Stimulated activated memory B cell treated with anti-CD40 and anti-IgM and Interleukin-4, amounts not matched to agents 10 μg/mL and 1 μg/mL and 100 μg/mL, for 72 hours (primary cell): Measurements from ENCODE around the gene SLC2A10.

Experiments used
- ATAC-seq: fragments of 150-1000 bp; cut with Tn5 transposase; 2 replicates; pipeline ENCODE4 v1.10.0; 2021
- H3K27ac Mint-ChIP-seq: one replicate; pipeline ENCODE4 v1.8.0; 2022; ENCODE audit warnings: mild to moderate bottlenecking, mixed read lengths
- H3K27me3 Mint-ChIP-seq: one replicate; pipeline ENCODE4 v1.8.0; 2022; ENCODE audit warnings: mixed read lengths
- H3K36me3 Mint-ChIP-seq: one replicate; pipeline ENCODE4 v1.8.0; 2022; ENCODE audit warnings: mixed read lengths
- H3K4me1 Mint-ChIP-seq: one replicate; pipeline ENCODE4 v1.8.0; 2022; ENCODE audit warnings: mixed read lengths
- H3K4me3 Mint-ChIP-seq: one replicate; pipeline ENCODE4 v1.8.0; 2022; ENCODE audit warnings: mild to moderate bottlenecking, moderate library complexity, mixed read lengths
- H3K9me3 Mint-ChIP-seq: one replicate; pipeline ENCODE4 v1.8.0; 2022; ENCODE audit warnings: mixed read lengths

SLC2A10 gene

DNA sequence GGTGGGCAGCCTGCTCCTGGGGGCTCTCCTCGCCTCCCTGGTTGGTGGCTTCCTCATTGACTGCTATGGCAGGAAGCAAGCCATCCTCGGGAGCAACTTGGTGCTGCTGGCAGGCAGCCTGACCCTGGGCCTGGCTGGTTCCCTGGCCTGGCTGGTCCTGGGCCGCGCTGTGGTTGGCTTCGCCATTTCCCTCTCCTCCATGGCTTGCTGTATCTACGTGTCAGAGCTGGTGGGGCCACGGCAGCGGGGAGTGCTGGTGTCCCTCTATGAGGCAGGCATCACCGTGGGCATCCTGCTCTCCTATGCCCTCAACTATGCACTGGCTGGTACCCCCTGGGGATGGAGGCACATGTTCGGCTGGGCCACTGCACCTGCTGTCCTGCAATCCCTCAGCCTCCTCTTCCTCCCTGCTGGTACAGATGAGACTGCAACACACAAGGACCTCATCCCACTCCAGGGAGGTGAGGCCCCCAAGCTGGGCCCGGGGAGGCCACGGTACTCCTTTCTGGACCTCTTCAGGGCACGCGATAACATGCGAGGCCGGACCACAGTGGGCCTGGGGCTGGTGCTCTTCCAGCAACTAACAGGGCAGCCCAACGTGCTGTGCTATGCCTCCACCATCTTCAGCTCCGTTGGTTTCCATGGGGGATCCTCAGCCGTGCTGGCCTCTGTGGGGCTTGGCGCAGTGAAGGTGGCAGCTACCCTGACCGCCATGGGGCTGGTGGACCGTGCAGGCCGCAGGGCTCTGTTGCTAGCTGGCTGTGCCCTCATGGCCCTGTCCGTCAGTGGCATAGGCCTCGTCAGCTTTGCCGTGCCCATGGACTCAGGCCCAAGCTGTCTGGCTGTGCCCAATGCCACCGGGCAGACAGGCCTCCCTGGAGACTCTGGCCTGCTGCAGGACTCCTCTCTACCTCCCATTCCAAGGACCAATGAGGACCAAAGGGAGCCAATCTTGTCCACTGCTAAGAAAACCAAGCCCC is 16.0 kb downstream of the SLC2A10 start:
- Mint-ChIP-seq H3K4me1 (no peaks in the 10 kb centered on the region), H3K36me3 (no peaks in the 10 kb centered on the region), H3K27ac (no peak overlapping the region), H3K4me3 (no peak overlapping the region), H3K27me3 (peaks cover 9% of the 10 kb centered on the region), H3K9me3 (peaks cover 5% of the 10 kb centered on the region)
- ATAC-seq: peak; percentile 8

DNA sequence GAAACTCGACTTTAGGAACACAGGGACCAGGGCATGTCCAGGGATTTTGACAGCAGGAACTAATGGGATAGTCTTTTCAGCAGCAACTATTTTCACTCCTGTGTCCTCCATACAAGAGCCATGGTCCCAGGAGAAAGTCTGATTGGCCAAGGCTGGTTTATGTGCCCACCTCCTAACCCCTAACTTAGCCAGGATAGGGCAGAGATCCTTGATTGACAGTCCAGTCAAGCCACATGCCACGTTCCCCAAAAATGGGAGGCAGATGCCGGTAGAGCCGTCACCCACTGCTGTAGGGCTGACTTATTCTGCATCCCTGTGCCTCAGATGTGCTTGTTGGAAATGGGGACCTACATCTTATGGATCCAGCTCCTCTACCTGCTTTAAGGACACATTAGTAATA is 22.3 kb downstream of the SLC2A10 start:
- Mint-ChIP-seq H3K4me3 (no peak overlapping the region), H3K4me1 (no peaks in the 10 kb centered on the region), H3K36me3 (no peaks in the 10 kb centered on the region), H3K27ac (no peak overlapping the region), H3K27me3 (peaks cover 41% of the 10 kb centered on the region), H3K9me3 (peaks cover 5% of the 10 kb centered on the region)
- no peak for ATAC-seq

DNA sequence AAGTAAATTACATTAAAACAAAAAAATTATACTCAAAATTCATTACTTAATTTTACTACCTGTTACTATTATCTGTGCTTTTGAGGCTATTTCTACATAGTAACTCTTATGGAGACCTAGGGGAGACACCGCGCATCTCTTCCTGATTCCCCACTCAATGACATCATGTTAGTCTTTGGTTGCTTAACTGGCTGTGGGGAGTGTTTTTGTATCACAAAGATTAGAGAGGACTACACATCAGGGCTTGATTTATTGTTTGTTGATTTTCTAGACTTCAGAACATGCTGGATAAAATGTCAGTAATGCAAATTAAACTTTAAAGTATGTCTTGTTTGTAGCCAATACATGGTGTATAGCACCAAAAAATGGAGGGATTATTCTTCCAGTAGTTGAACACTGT is 26.0 kb downstream of the SLC2A10 start:
- ATAC-seq: no peak
- H3K9me3 Mint-ChIP-seq: peaks cover 8% of the 10 kb centered on the region
- H3K4me3 Mint-ChIP-seq: no peak overlapping the region
- peaks cover 32% of the 10 kb centered on the region for H3K27me3 Mint-ChIP-seq
- H3K27ac Mint-ChIP-seq: no peak overlapping the region
- no peaks in the 10 kb centered on the region for H3K36me3 Mint-ChIP-seq
- no peaks in the 10 kb centered on the region for H3K4me1 Mint-ChIP-seq

DNA sequence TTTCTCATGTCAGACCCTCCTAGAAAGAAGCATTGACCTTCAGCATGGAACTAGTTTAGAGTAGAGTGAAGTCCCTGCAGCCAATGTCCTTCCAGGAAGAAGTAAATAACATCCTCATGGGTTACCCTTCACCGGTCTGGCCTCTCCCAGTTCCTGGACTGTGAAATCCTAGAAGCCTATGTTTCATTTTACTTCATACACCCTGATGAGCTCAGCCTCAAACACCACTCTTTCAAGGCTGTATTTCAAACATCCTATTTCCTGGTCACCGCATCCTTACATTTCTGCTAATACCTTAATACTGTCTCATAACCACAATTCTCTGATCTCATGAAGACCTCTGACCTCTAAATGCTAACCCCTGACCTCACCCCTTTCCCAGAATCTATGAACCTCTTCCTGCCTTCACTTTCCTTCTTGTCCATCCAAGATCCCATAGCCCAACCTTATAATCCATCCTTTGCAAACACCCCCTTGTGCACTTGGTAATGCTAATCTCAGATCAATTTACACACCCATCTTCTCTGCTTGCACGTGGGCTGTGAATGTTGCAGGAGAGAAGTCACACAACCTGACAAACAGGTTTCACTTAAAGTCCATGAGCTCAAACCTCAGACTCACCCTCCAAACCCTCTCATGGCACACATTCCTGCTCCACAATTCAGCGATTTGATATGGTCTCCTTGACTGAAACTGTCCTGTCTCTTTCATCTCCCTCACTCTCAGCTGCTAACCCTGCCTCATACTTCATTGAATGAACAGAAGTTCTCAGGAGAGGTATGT is 30.2 kb downstream of the SLC2A10 start:
- Mint-ChIP-seq H3K4me3 (no peak overlapping the region), H3K36me3 (no peaks in the 10 kb centered on the region), H3K9me3 (peaks cover 7% of the 10 kb centered on the region), H3K27ac (no peak overlapping the region), H3K27me3 (peaks cover 31% of the 10 kb centered on the region), H3K4me1 (no peaks in the 10 kb centered on the region)
- no peak for ATAC-seq

DNA sequence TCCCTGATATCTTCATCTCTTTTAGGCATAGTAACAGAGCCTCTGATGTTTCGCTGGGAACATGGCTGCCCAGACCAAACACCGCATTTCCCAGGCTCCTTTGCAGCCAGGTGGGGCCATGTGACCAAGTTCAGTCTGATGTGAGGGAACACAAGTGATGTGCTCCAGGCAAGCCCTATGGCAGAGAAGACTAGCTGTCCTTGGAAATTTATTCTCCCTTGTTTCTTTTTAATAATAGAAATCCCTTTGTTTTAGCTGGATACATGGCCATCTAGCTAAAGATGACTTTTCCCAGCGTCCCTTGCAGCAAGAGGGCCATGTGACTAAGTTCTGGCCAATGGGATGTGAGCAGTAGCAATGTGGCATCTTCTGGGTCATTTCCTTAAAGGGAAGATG is 30.8 kb downstream of the SLC2A10 start:
- Mint-ChIP-seq H3K27me3 (peaks cover 29% of the 10 kb centered on the region), H3K36me3 (no peaks in the 10 kb centered on the region), H3K9me3 (peaks cover 7% of the 10 kb centered on the region), H3K27ac (no peak overlapping the region), H3K4me1 (no peaks in the 10 kb centered on the region), H3K4me3 (no peak overlapping the region)
- no peak for ATAC-seq

DNA sequence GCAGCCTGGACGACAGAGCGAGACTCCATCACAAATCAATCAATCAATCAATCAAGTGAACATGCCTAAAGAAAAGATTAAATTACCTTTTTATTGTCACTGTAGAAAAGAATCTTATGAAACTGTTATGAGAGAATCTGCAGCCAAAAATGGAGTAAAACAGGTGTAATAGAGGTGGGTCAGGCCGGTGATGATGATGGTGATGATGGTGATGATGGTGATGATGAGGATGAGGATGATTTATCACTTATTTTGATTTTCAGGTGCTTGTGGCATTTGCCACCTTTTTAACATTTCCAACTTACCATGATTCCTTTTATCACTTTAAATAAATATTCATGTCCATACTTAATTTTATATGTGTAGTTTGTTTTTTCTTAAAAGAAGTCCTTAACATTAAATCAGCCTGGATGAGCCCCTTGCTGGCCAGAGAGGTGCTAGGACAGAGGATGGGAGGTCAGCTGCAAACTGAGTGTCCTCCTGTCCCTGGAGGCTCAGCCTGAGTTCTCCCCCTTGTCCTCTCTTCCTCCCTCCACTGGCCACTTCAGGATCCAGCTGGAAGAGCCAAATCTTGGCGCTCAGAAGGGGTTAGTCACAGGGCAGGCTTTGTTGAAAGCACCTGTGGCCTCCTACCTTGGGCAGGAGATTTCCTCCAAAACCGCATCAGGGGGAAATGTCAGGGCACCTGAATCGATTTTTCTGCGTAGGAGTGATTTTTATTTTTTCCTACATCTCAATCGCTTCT is 32.6 kb downstream of the SLC2A10 start:
- ATAC-seq: no peak
- H3K9me3 Mint-ChIP-seq: peaks cover 7% of the 10 kb centered on the region
- H3K27me3 Mint-ChIP-seq: peaks cover 45% of the 10 kb centered on the region
- no peak overlapping the region for H3K4me3 Mint-ChIP-seq
- no peaks in the 10 kb centered on the region for H3K4me1 Mint-ChIP-seq
- no peak overlapping the region for H3K27ac Mint-ChIP-seq
- H3K36me3 Mint-ChIP-seq: no peaks in the 10 kb centered on the region

DNA sequence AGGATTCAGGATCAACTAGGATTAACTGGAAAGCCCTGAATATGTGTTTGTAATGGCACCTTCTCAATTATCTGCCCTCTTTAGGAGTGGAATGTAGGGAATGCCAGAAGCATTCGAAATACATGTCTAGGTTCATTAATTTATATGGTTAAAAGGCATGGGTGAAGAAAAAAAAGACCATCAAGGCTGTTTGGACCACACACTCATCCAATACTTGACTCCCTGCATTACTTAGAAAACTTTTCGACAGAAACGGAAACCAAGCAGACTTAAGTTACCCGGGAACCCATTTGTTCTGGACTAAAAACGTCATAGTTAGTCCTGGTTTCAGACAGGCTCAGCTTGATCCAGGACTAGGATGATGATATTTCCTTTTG is 33.2 kb downstream of the SLC2A10 start:
- peaks cover 50% of the 10 kb centered on the region for H3K27me3 Mint-ChIP-seq
- H3K4me1 Mint-ChIP-seq: no peaks in the 10 kb centered on the region
- no peak for ATAC-seq
- no peak overlapping the region for H3K27ac Mint-ChIP-seq
- no peak overlapping the region for H3K4me3 Mint-ChIP-seq
- H3K9me3 Mint-ChIP-seq: peaks cover 7% of the 10 kb centered on the region
- H3K36me3 Mint-ChIP-seq: no peaks in the 10 kb centered on the region

DNA sequence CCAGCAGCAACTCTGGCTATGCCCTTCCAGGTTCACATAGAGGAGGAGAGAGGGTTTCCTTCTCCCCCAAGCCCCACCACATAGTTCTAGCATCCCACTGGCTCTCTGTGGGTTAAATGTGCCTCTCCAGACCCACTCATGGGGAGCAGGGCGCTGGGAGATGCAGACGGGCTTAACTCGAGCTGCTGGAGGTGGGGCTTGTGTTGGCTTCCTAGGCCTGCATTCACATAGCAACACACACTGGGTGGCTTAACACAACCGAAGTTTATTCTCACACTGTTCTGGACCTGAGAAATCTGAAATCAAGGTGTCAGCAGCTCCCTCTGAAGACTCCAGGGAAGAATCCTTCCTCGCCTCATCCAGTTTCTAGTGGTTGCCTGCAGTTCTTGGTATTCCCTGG is 33.6 kb downstream of the SLC2A10 start:
- H3K27me3 Mint-ChIP-seq: peaks cover 55% of the 10 kb centered on the region
- H3K4me3 Mint-ChIP-seq: no peak overlapping the region
- no peaks in the 10 kb centered on the region for H3K36me3 Mint-ChIP-seq
- no peak overlapping the region for H3K27ac Mint-ChIP-seq
- H3K9me3 Mint-ChIP-seq: peaks cover 7% of the 10 kb centered on the region
- ATAC-seq: no peak
- H3K4me1 Mint-ChIP-seq: no peaks in the 10 kb centered on the region

DNA sequence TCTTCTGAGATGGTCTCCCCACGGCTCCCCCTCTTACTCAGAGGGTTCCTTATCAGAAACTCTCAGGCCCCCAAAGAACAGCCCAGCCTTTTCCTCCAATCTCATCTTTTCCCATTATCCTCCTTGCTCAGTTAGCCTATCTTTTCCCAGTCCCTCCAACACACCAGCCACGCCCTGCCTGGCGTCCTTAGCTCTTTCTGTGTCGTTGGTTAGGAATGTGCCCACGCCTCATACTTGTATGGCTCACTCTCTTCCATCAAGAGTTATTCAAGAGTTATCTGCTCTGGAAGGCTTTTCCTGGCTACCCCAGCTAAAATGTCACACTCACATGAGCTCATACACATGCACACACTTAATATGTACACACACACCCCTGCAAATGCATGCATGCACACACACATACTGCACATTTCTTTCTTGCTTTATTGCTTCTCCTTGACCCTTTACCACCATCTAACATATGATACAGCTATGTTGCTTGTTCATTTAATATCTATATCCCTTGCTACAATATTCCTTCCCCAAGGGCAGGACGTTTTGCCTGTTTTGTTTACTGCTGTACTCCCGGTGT is 37.6 kb downstream of the SLC2A10 start:
- Mint-ChIP-seq H3K27ac (no peak overlapping the region), H3K9me3 (no peaks in the 10 kb centered on the region), H3K36me3 (no peaks in the 10 kb centered on the region), H3K4me3 (no peak overlapping the region), H3K27me3 (peaks cover 76% of the 10 kb centered on the region), H3K4me1 (no peaks in the 10 kb centered on the region)
- ATAC-seq: no peak

DNA sequence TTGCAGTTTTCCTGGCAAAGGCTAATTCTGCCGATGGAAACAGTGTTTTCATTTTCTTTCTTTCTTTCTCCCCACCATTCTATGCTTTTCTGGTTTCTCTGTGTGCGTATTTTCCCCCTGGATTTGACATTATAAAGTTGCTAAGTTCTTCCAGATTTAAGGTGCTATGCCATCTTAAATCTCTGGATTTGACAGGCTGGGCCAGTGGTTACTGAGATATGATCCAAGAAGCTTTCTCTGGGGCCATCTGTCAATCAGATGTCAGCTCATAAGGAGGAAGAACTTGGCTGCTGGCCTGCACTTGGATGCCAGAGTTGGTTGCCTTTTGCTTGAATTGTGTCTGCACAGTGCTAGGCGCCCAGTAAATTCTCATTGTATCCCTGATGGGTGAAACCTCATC is 39.7 kb downstream of the SLC2A10 start:
- H3K4me3 Mint-ChIP-seq: no peak overlapping the region
- H3K9me3 Mint-ChIP-seq: no peaks in the 10 kb centered on the region
- no peak overlapping the region for H3K27ac Mint-ChIP-seq
- H3K4me1 Mint-ChIP-seq: peaks cover 6% of the 10 kb centered on the region
- H3K36me3 Mint-ChIP-seq: no peaks in the 10 kb centered on the region
- peaks cover 64% of the 10 kb centered on the region for H3K27me3 Mint-ChIP-seq
- no peak for ATAC-seq

DNA sequence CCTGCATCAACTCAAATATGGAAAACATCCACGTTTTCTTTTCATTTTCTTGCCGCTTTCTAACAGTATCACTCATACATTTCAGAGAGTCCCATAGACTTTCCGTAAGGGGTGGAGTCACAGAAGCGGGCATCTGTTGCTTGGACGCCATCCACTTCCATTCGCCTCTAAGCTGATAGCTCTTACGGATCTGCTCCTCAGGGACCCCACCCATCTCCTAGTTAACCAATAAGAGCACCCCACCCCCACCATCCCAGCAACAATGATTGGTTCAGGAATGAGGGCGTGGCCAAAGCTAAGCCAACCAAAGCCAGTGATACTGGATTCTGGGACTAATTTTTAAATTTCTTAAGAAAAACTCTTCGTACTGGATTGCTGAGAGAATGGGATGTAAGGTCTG is 42.4 kb downstream of the SLC2A10 start:
- H3K4me1 Mint-ChIP-seq: peaks cover 6% of the 10 kb centered on the region
- H3K36me3 Mint-ChIP-seq: no peaks in the 10 kb centered on the region
- no peak overlapping the region for H3K4me3 Mint-ChIP-seq
- ATAC-seq: no peak
- peaks cover 45% of the 10 kb centered on the region for H3K27me3 Mint-ChIP-seq
- no peaks in the 10 kb centered on the region for H3K9me3 Mint-ChIP-seq
- no peak overlapping the region for H3K27ac Mint-ChIP-seq

DNA sequence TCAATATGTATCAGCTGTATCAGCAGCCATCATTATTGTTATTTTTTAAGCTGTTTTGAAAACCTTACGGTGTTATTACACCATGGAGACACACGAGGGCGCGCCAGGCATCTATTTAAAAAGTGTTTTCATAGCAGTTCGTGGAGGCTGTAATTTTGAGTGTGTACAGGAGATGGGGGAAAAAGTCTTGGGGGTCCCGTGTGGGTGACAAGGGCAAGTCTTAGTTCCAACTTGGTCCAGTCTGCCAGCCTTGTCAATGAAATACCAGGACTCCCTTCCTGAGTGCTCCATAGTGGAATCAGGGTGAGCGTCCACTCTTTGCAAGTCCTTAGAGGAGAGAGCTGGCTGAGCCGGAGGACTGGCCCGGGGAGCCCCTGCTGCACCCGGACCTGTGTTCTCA is 43.3 kb downstream of the SLC2A10 start:
- Mint-ChIP-seq H3K9me3 (no peaks in the 10 kb centered on the region), H3K27ac (no peak overlapping the region), H3K4me3 (no peak overlapping the region), H3K36me3 (no peaks in the 10 kb centered on the region), H3K4me1 (peaks cover 8% of the 10 kb centered on the region), H3K27me3 (peaks cover 37% of the 10 kb centered on the region)
- ATAC-seq: no peak

DNA sequence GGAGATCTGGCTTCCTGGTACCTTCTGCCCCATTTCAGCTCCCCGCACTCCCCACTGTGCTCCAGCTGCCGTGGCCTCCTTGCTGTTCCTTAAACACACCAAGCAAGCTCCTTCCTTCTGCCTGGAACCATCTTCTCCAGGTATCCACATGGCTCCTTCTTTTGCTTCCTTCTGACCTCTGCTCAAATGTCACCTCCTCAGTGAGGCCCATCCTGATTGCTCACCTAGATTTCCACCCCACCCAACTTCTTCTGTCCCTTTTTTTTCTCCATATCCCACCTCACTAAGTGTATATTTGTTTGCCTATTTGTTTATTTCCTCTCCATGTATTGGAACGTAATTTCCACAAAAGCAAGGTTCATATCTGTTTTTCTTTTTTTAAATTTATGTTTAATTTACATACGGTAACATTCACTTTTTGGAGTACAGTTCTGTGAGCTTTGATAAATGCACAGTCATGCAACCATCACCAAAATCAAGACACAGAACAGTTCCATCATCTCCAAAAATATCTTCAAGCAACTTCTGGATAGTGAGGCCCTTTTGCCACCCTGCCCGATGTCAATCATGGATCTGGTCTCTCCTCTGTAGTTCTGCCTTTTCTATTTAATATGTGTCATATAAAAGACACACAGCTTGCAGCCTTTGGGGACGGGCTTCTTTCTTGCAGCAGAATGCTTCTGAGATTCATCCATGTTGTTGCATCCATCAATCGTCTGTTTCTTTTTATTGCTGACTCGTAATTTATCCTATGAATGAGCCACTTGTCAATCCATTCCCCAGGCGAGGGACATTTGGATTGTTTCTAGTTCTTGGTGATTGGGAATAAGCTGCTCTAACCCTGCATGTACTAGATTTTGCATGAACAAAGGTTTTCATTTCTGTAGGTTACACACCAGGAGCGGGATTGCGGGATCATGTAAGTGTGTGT is 46.3 kb downstream of the SLC2A10 start:
- H3K36me3 Mint-ChIP-seq: no peaks in the 10 kb centered on the region
- H3K9me3 Mint-ChIP-seq: no peaks in the 10 kb centered on the region
- no peak overlapping the region for H3K4me3 Mint-ChIP-seq
- peaks cover 18% of the 10 kb centered on the region for H3K4me1 Mint-ChIP-seq
- H3K27ac Mint-ChIP-seq: no peak overlapping the region
- no peak for ATAC-seq
- peaks cover 23% of the 10 kb centered on the region for H3K27me3 Mint-ChIP-seq

DNA sequence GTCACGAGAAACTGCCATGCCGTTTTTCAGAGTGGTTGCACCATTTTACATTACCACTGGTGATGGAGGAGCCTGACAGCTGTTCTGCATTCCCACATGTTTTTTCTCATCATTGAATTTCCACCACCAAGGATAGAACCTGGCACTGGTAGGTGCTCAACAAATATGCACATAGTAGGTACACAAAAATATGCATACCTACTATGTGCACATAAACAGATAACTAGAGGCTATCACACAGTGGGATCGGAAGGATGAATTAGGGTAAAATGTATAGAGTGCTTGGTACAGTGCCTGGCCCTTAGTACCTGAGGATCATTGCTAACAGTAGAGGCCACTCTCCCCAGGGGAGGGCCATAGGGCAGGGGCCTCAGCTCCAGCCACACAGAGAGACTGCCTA is 47.0 kb downstream of the SLC2A10 start:
- peaks cover 18% of the 10 kb centered on the region for H3K4me1 Mint-ChIP-seq
- no peaks in the 10 kb centered on the region for H3K9me3 Mint-ChIP-seq
- no peak overlapping the region for H3K4me3 Mint-ChIP-seq
- H3K36me3 Mint-ChIP-seq: no peaks in the 10 kb centered on the region
- ATAC-seq: no peak
- peaks cover 17% of the 10 kb centered on the region for H3K27me3 Mint-ChIP-seq
- no peak overlapping the region for H3K27ac Mint-ChIP-seq
